ENCODE data around the gene TOX2.

TOX2 gene

DNA sequence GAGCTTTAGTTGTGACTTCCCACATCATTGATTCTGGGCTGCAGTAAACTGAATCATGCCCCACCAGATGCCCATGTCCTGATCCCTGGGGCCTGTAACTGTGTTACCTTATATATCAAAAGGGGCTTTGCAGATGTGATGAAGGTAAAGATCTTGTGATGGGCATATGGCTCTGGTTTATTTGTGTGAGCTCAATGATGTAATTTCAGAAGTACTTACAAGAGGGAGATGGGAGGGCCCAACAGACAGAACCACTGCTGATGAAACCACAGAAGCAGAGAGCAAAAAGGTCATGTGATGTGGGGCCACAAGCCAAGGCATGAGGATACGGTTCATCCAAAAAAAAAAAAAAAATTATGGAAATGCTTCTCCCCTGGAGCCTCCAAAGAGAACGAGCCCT lies 118.7 kb downstream of the TOX2 start:
- Histone ChIP-seq H3K9me3 (no peaks in the 10 kb centered on the region), H3K27me3 (no peaks in the 10 kb centered on the region), H3K4me2 (peak overlapping the region; percentile 19), H4K20me1 (no peaks in the 10 kb centered on the region), H3K36me3 (no peaks in the 10 kb centered on the region), H3K4me3 (no peak overlapping the region), H3K9ac (no peak overlapping the region), H3K27ac (no peak overlapping the region), H3K4me1 (peaks cover 34% of the 10 kb centered on the region)
- no peak for TF ChIP-seq Cebpa-rat (IDR thresholded peaks at IDR 0.05)

DNA sequence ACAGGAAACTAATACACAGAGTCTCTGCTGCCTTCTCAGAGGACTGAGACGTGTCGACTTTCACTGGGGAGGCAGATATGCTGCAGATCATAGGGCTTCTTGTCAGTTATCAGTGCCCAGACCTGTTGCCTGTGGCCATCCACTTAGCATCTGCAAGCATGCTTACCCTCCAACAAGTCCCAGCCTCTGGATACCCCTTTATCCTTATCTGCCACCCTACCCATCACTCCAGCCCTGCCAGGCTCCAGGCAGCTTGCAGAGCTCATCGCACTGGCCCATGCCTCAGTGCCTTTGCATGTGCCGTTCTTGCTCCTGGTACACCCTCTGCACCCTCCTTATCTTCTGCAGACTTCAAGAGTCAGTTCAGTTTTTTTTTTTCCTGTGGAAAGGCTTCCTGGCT lies 119.2 kb downstream of the TOX2 start:
- no peak for TF ChIP-seq Cebpa-rat (IDR thresholded peaks at IDR 0.05)
- Histone ChIP-seq H4K20me1 (no peaks in the 10 kb centered on the region), H3K4me3 (no peak overlapping the region), H3K27ac (no peak overlapping the region), H3K9me3 (no peaks in the 10 kb centered on the region), H3K4me2 (peak overlapping the region; percentile 19; the same call in 1 of the 2 replicates), H3K4me1 (peaks cover 29% of the 10 kb centered on the region), H3K36me3 (no peaks in the 10 kb centered on the region), H3K27me3 (no peaks in the 10 kb centered on the region), H3K9ac (no peak overlapping the region)

DNA sequence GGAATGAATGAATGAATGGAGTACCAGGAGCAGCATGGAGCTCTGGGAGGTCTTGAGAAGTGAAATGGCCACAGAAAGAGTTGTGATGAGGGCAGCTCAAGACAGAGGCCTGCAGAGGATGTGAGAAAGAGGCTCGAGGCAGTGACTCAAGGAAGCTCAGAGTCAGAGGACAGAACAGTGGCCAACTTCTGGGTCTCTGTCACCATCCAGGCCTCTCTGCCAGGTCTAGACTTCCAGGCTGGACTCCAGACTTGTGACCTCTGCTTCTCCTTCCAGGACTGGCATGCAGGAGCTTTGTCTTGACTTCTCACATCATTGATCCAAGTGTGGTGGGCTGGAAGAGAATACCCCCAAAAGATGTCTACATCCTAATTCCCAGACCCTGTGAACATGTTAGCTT lies 119.8 kb downstream of the TOX2 start:
- no peak overlapping the region for H3K4me3 ChIP-seq
- no peaks in the 10 kb centered on the region for H3K9me3 ChIP-seq
- H4K20me1 ChIP-seq = no peaks in the 10 kb centered on the region
- H3K9ac ChIP-seq = no peak overlapping the region
- peaks cover 23% of the 10 kb centered on the region for H3K4me1 ChIP-seq
- H3K36me3 ChIP-seq = no peaks in the 10 kb centered on the region
- no peak for TF ChIP-seq Cebpa-rat (IDR thresholded peaks at IDR 0.05)
- H3K4me2 ChIP-seq = no peak overlapping the region
- no peak overlapping the region for H3K27ac ChIP-seq
- H3K27me3 ChIP-seq = no peaks in the 10 kb centered on the region

DNA sequence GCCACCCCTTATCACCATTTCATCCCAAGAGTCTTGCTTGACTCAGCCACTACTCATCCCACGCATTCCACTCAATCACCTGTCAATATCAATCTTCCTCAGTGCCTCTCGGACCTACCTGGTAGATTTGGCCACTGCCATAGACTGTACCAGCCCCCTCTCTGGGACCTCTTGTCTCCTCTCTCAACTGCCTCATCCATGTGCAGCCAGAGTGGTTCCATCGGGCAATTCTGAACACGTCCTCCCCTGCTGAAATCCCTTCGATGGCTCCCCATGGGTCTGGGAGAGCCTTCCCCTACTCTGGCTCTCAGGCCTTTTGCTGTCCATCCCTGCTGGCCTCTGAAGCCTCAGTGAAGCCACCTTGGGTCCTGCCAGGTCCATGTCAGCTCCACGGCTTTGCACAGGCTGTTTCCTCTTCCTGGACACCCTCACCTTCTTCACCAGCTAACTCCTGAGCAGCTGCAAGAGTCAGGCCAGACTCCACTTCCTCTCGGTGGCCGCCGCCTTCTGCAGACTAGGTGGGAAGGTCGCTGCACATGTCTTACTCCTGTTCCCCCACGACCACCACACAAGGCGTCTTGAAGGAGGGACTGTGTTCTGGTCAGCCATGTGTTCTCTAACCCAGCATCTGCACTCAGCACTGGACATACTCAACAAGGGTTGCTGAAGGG lies 120.4 kb downstream of the TOX2 start:
- H3K36me3 ChIP-seq = no peaks in the 10 kb centered on the region
- H3K4me2 ChIP-seq = no peak overlapping the region
- H3K4me1 ChIP-seq = peaks cover 17% of the 10 kb centered on the region
- no peaks in the 10 kb centered on the region for H3K9me3 ChIP-seq
- H3K4me3 ChIP-seq = no peak overlapping the region
- no peaks in the 10 kb centered on the region for H4K20me1 ChIP-seq
- no peak for TF ChIP-seq Cebpa-rat (IDR thresholded peaks at IDR 0.05)
- no peaks in the 10 kb centered on the region for H3K27me3 ChIP-seq
- no peak overlapping the region for H3K27ac ChIP-seq
- no peak overlapping the region for H3K9ac ChIP-seq

DNA sequence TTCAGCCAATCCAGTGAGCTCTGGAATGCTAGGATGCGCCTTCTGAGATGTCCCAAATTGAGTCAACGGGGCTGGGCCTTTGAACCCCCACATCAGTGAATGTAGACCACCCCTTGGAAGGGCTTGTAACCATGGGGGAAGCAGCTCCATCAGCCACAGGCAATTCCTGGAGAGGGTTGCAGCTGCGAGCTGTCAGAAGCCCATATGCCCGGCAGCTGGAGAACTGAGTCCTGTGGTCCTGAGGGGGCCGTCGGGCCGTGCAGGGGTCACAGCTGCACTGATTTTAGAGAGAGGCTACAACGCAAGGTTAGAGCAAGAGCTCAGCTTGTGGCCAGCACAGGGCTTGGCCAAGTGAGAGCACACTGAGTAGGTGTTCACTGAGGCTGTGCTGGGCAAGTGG lies 121.3 kb downstream of the TOX2 start:
- H3K9me3 ChIP-seq = no peaks in the 10 kb centered on the region
- H3K36me3 ChIP-seq = no peaks in the 10 kb centered on the region
- H3K4me1 ChIP-seq = peaks cover 17% of the 10 kb centered on the region
- no peak overlapping the region for H3K4me2 ChIP-seq
- no peak overlapping the region for H3K4me3 ChIP-seq
- no peak overlapping the region for H3K9ac ChIP-seq
- no peak overlapping the region for H3K27ac ChIP-seq
- no peak for TF ChIP-seq Cebpa-rat (IDR thresholded peaks at IDR 0.05)
- H4K20me1 ChIP-seq = no peaks in the 10 kb centered on the region
- H3K27me3 ChIP-seq = no peaks in the 10 kb centered on the region

DNA sequence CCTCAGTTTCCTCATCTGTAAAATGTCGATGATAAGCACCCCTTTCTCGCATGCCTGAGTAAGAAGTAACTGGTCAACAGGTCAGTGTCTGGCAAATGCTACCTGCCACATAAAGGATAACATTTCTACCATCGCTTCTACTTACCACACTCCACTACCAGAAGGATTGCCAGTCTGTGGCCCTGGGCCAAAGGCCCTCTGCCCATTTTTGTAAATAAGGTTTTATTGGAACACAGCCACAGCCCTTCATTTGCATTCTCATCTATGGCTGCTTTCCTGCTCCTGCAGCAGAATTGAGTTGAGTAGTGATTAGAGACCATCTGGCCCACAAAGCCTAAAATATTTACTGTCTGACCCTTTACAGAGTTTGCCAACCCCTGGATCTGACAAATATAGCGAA lies 121.8 kb downstream of the TOX2 start:
- no peak overlapping the region for H3K27ac ChIP-seq
- no peaks in the 10 kb centered on the region for H3K36me3 ChIP-seq
- H3K4me1 ChIP-seq = peaks cover 17% of the 10 kb centered on the region
- H3K9ac ChIP-seq = no peak overlapping the region
- no peaks in the 10 kb centered on the region for H4K20me1 ChIP-seq
- no peaks in the 10 kb centered on the region for H3K27me3 ChIP-seq
- no peak overlapping the region for H3K4me2 ChIP-seq
- no peaks in the 10 kb centered on the region for H3K9me3 ChIP-seq
- H3K4me3 ChIP-seq = no peak overlapping the region
- TF ChIP-seq Cebpa-rat (IDR thresholded peaks at IDR 0.05) = no peak

DNA sequence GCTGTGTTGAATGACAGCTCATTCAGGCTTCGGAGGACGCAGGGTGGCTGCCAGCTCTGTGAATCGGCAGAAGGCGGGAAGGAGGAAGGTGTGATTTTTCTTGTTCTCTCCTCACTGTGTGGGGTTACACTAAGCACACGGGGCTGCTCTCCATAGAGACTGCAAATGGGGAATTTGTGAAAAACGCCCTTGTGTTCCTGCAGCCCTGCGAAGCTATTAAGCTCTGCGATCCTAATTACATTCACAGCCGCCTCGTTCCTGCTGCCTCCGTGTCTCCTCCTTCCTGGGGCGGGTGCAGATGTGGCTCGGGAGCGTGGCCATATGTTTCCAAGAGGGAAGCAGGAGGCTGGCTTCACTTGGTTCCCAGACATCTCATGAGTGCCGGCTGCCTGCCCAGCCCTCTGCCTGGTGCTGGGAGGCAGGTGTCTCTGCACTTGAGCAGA lies 124.0 kb downstream of the TOX2 start:
- no peak overlapping the region for H3K27ac ChIP-seq
- peaks cover 3% of the 10 kb centered on the region for H3K4me1 ChIP-seq
- H3K27me3 ChIP-seq = no peaks in the 10 kb centered on the region
- no peaks in the 10 kb centered on the region for H4K20me1 ChIP-seq
- no peaks in the 10 kb centered on the region for H3K36me3 ChIP-seq
- no peaks in the 10 kb centered on the region for H3K9me3 ChIP-seq
- H3K9ac ChIP-seq = no peak overlapping the region
- TF ChIP-seq Cebpa-rat (IDR thresholded peaks at IDR 0.05) = no peak
- H3K4me2 ChIP-seq = no peak overlapping the region
- no peak overlapping the region for H3K4me3 ChIP-seq

DNA sequence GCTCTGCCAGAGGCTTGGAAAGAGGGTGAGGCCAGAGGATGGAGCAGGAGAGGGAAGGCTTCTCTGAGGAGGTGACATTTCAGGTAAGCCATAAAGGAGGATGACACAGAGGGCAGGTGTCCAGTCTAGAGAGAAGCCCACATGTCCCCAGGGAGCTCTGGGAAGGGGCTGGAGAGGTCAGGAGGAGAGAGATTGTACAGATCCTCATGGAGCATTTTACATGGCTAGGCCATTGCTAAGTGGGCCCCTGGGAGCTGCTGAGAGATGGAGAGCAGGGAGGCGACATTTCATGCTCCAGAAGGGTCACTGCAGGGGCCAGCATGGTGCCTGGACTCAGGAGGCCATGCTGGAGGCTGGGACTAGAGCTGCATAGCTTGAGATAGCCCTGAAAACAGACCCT lies 124.5 kb downstream of the TOX2 start:
- no peak overlapping the region for H3K4me3 ChIP-seq
- no peak for TF ChIP-seq Cebpa-rat (IDR thresholded peaks at IDR 0.05)
- no peak overlapping the region for H3K4me2 ChIP-seq
- no peak overlapping the region for H3K9ac ChIP-seq
- H4K20me1 ChIP-seq = no peaks in the 10 kb centered on the region
- H3K9me3 ChIP-seq = no peaks in the 10 kb centered on the region
- H3K27ac ChIP-seq = no peak overlapping the region
- no peaks in the 10 kb centered on the region for H3K4me1 ChIP-seq
- no peaks in the 10 kb centered on the region for H3K36me3 ChIP-seq
- no peaks in the 10 kb centered on the region for H3K27me3 ChIP-seq

DNA sequence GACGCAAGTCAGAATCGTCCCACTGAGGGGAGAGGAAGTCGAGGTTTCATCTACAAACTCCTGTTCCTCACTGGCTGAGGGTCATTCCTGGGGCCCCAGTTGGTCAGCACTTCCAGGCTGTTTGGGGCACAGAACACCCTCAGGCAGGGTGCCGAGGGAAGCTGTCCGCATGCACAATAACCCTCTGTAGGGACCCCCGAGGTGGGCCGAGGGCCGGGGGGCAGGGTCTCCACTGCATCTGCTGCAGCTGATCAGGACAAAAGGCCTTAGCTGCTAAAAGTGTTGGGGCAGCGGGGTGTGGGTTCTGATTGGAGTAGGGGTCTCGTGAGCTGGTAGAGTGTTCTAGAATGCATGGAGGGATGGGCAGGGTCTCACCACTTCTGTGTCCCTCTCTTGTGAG lies 125.1 kb downstream of the TOX2 start:
- Histone ChIP-seq H3K4me3 (no peak overlapping the region), H3K4me2 (no peak overlapping the region), H3K9ac (no peak overlapping the region), H3K9me3 (no peaks in the 10 kb centered on the region), H4K20me1 (no peaks in the 10 kb centered on the region), H3K27me3 (no peaks in the 10 kb centered on the region), H3K4me1 (no peaks in the 10 kb centered on the region), H3K27ac (no peak overlapping the region), H3K36me3 (no peaks in the 10 kb centered on the region)
- TF ChIP-seq Cebpa-rat (IDR thresholded peaks at IDR 0.05) = no peak

DNA sequence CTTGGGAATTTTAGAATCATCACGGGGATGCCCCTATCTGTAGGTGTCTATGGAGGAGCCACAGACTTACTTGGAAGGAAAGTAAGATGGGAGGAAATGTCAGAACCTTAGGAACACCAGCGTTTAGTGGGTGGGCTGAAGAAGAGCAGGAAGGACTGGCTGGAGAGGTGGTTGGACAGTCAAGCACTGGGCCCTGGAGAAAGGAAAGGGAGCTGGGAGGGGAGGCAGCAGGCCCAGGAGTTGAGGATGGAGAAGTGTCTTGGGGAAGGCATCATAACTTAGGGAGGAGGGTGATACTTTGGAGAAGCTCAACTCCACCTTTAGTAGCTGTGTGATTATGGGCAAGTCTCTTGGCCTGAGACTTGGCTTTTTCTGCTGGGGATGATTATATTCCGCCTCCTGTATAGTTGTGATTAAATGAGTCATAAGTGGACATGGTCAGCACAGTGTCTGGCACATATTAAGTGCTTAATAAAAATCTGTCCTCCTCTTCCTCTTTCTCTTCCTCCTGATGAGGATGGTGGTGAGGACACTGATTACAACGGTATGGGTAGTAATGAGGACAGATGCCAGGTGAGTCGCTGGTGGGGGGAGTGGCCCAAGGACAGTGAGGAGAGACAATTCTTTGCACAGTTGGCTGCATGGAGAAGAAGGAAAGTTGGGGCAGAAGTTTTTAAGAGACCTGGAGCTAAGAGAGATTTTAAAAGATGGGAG lies 125.7 kb downstream of the TOX2 start:
- Histone ChIP-seq H3K27me3 (no peaks in the 10 kb centered on the region), H4K20me1 (no peaks in the 10 kb centered on the region), H3K9me3 (no peaks in the 10 kb centered on the region), H3K4me3 (no peak overlapping the region), H3K36me3 (no peaks in the 10 kb centered on the region), H3K4me2 (no peak overlapping the region), H3K4me1 (no peaks in the 10 kb centered on the region), H3K9ac (no peak overlapping the region), H3K27ac (no peak overlapping the region)
- TF ChIP-seq Cebpa-rat (IDR thresholded peaks at IDR 0.05) = no peak

Data from BLaER1 (cell line).